Smooth muscle cell (in vitro differentiated cells): Measurements from ENCODE around the gene OPN1LW. TPM values are rescaled to one million over a fixed set of nuclear protein-coding genes. Genes with fewer than 3 reads are reported as not detected.

Experiments
- DNase-seq: peaks from one replicate; lab custom pipeline; 2025; ENCODE audit not compliant: unreplicated experiment; lab: John Stamatoyannopoulos, UW
- H2AFZ ChIP-seq: fragments of 200-600 bp; sonication (generic); 2 replicates; pipeline ENCODE4 v1.6.0; 2016; ENCODE audit warnings: antibody characterized with exemption, low read depth, mild to moderate bottlenecking
- H3F3A ChIP-seq: fragments of 200-600 bp; sonication (generic); 2 replicates; pipeline ENCODE4 v1.6.0; 2017; ENCODE audit warnings: antibody characterized with exemption, low read depth
- H3K27ac ChIP-seq: fragments of 200-600 bp; sonication (generic); 2 replicates; pipeline ENCODE4 v1.5.1; 2016; ENCODE audit warnings: low read depth, mild to moderate bottlenecking
- H3K27me3 ChIP-seq: fragments of 200-600 bp; sonication (generic); 2 replicates; pipeline ENCODE4 v1.6.1; 2016; ENCODE audit warnings: low read depth, mild to moderate bottlenecking
- H3K36me3 ChIP-seq: fragments of 200-600 bp; sonication (generic); 2 replicates; pipeline ENCODE4 v1.5.1; 2016; ENCODE audit warnings: low read depth
- H3K4me1 ChIP-seq: fragments of 200-600 bp; sonication (generic); 2 replicates; pipeline ENCODE4 v1.5.1; 2016; ENCODE audit warnings: low read depth
- H3K4me2 ChIP-seq: fragments of 200-600 bp; sonication (generic); 2 replicates; pipeline ENCODE4 v1.6.0; 2016; ENCODE audit warnings: mild to moderate bottlenecking
- H3K4me3 ChIP-seq: fragments of 200-600 bp; sonication (generic); 2 replicates; pipeline ENCODE4 v1.5.1; 2016; ENCODE audit warnings: mild to moderate bottlenecking
- H3K79me2 ChIP-seq: fragments of 200-600 bp; sonication (generic); 2 replicates; pipeline ENCODE4 v1.6.0; 2016; ENCODE audit warnings: low read depth, mild to moderate bottlenecking
- H3K9ac ChIP-seq: fragments of 200-600 bp; sonication (generic); 2 replicates; pipeline ENCODE4 v1.6.0; 2016; ENCODE audit warnings: low read depth
- H3K9me3 ChIP-seq: fragments of 200-600 bp; sonication (generic); replicated peaks from 2 replicates; pipeline ENCODE4 v1.5.1; 2016; ENCODE audit warnings: low read depth
- H4K20me1 ChIP-seq: fragments of 200-600 bp; sonication (generic); 2 replicates; pipeline ENCODE4 v1.6.0; 2016; ENCODE audit warnings: low read depth
- CTCF ChIP-seq: fragments of 200-600 bp; sonication (generic); IDR thresholded peaks from 2 replicates; pipeline ENCODE4 v1.5.1; 2017; ENCODE audit warnings: borderline replicate concordance, mild to moderate bottlenecking, antibody characterized with exemption; ENCODE audit not compliant: insufficient read depth, poor library complexity, severe bottlenecking
- WGBS: methylation state at CpG from one replicate; pipeline ENCODE4 v1.1.7; 2016; ENCODE audit warnings: low lambda C conversion rate; 5-methylcytosine and 5-hydroxymethylcytosine counted together
- polyA plus RNA-seq: library from polyadenylated mRNA; unstranded; fragments of >200 nt; fragmentation: Nextera tagmentation; extraction: Ambion mirVana; gene quantifications from 2 replicates; pipeline ENCODE4 v1.2.1, GENCODE V29; 2016
- total RNA-seq: library from RNA; depleted of rRNA; stranded (reverse); fragments of >200 nt; gene quantifications from 2 replicates; pipeline ENCODE4 v1.2.3, GENCODE V29; 2014

Gene OPN1LW
- total and polyA plus RNA-seq, 2 experiments from 2014 or later: not detected

GRCh38 chrX:154136627-154137161 lies 7.3 kb upstream of the OPN1LW start:
- no peaks in the 10 kb centered on the region for H3K9me3 ChIP-seq
- peak; percentile 33 for DNase-seq
- no peaks in the 10 kb centered on the region for H3K79me2 ChIP-seq
- no peaks in the 10 kb centered on the region for H3F3A ChIP-seq
- H4K20me1 ChIP-seq: no peaks in the 10 kb centered on the region
- peak overlapping the region; percentile 48 for H3K4me3 ChIP-seq
- peak; percentile 69 for TF ChIP-seq CTCF
- H3K9ac ChIP-seq: no peak overlapping the region
- 32% methylated on average over 43 of the region's 44 CpGs for WGBS
- no peaks in the 10 kb centered on the region for H3K36me3 ChIP-seq
- peak overlapping the region; percentile 63 for H2AFZ ChIP-seq
- peak overlapping the region; percentile 83 for H3K4me2 ChIP-seq
- H3K27me3 ChIP-seq: no peaks in the 10 kb centered on the region
- no peak overlapping the region for H3K27ac ChIP-seq
- H3K4me1 ChIP-seq: no peaks in the 10 kb centered on the region

GRCh38 chrX:154138857-154139256 lies 5.2 kb upstream of the OPN1LW start:
- H3K9me3 ChIP-seq: no peaks in the 10 kb centered on the region
- TF ChIP-seq CTCF: no peak
- H3K4me2 ChIP-seq: no peak overlapping the region
- H2AFZ ChIP-seq: no peak overlapping the region
- H3K9ac ChIP-seq: no peak overlapping the region
- H3K79me2 ChIP-seq: no peaks in the 10 kb centered on the region
- H3K27ac ChIP-seq: no peak overlapping the region
- no peak for DNase-seq
- no peaks in the 10 kb centered on the region for H3K27me3 ChIP-seq
- H3F3A ChIP-seq: no peaks in the 10 kb centered on the region
- no peaks in the 10 kb centered on the region for H4K20me1 ChIP-seq
- 85% methylated on average over 9 of the region's 10 CpGs for WGBS
- H3K4me1 ChIP-seq: no peaks in the 10 kb centered on the region
- no peaks in the 10 kb centered on the region for H3K36me3 ChIP-seq
- no peak overlapping the region for H3K4me3 ChIP-seq

- Histone ChIP-seq H3K27me3 (no peaks in the 10 kb centered on the region), H3K36me3 (no peaks in the 10 kb centered on the region), H3K9ac (no peak overlapping the region), H2AFZ (no peak overlapping the region), H3K4me2 (no peak overlapping the region), H3K9me3 (no peaks in the 10 kb centered on the region), H3K4me3 (no peak overlapping the region), H3K4me1 (no peaks in the 10 kb centered on the region), H3F3A (no peaks in the 10 kb centered on the region), H3K27ac (no peak overlapping the region), H4K20me1 (no peaks in the 10 kb centered on the region), H3K79me2 (no peaks in the 10 kb centered on the region)
- 90% methylated on average over 11 of the region's 12 CpGs for WGBS
- TF ChIP-seq CTCF: no peak
- DNase-seq: no peak
Measured at GRCh38 chrX:154140206-154140605, 3.8 kb upstream of the OPN1LW start.

GRCh38 chrX:154140742-154141141 lies 3.3 kb upstream of the OPN1LW start:
- no peaks in the 10 kb centered on the region for H3K36me3 ChIP-seq
- no peak overlapping the region for H3K9ac ChIP-seq
- no peak overlapping the region for H2AFZ ChIP-seq
- no peak overlapping the region for H3K4me2 ChIP-seq
- no peak overlapping the region for H3K4me3 ChIP-seq
- no peaks in the 10 kb centered on the region for H3K4me1 ChIP-seq
- no peaks in the 10 kb centered on the region for H3K9me3 ChIP-seq
- H3K27me3 ChIP-seq: no peaks in the 10 kb centered on the region
- no peak for DNase-seq
- H3K27ac ChIP-seq: no peak overlapping the region
- TF ChIP-seq CTCF: no peak
- H3K79me2 ChIP-seq: no peaks in the 10 kb centered on the region
- no peaks in the 10 kb centered on the region for H4K20me1 ChIP-seq
- WGBS: 76% methylated on average over 10 of the region's 10 CpGs
- no peaks in the 10 kb centered on the region for H3F3A ChIP-seq
